ENCODE data around the gene FCAMR.

FCAMR gene

GRCh38 chr1:206958144-206958543 is 12.1 kb downstream of the FCAMR start:
- DNase-seq = no peak

- DNase-seq = no peak
Measured at GRCh38 chr1:206957639-206958038, 12.6 kb downstream of the FCAMR start.

GRCh38 chr1:206955476-206956451 is 14.5 kb downstream of the FCAMR start:
- no peak for DNase-seq

GRCh38 chr1:206954459-206955342 is 15.6 kb downstream of the FCAMR start:
- no peak for DNase-seq

GRCh38 chr1:206953626-206954025 is 16.6 kb downstream of the FCAMR start:
- DNase-seq = no peak

- DNase-seq = no peak
Measured at GRCh38 chr1:206953126-206953525, 17.1 kb downstream of the FCAMR start.

GRCh38 chr1:206952171-206952570 is 18.1 kb downstream of the FCAMR start:
- no peak for DNase-seq

- DNase-seq = peak; percentile 41
Measured at GRCh38 chr1:206951318-206952100, 18.8 kb downstream of the FCAMR start.

GRCh38 chr1:206949641-206950040 is 20.6 kb downstream of the FCAMR start:
- no peak for DNase-seq

GRCh38 chr1:206949208-206949607 is 21.1 kb downstream of the FCAMR start:
- DNase-seq = no peak

GRCh38 chr1:206947255-206947654 is 23.0 kb downstream of the FCAMR start:
- no peak for DNase-seq

GRCh38 chr1:206946261-206946660 is 24.0 kb downstream of the FCAMR start, which contains the start of gene PIGR:
Gene PIGR, minus strand, starts transcription at chr1:206946466. Its CDS starts 5,935 bp downstream, at chr1:206940531.
- DNase-seq = no peak

- DNase-seq = no peak
Measured at GRCh38 chr1:206945779-206946178, 24.5 kb downstream of the FCAMR start.

GRCh38 chr1:206944703-206945102 is 25.6 kb downstream of the FCAMR start:
- no peak for DNase-seq

- no peak for DNase-seq
Measured at GRCh38 chr1:206941766-206942418, 28.4 kb downstream of the FCAMR start.

GRCh38 chr1:206940588-206940936 is 29.7 kb downstream of the FCAMR start:
- DNase-seq = no peak

GRCh38 chr1:206939841-206940587 is 30.2 kb downstream of the FCAMR start:
- DNase-seq = no peak

GRCh38 chr1:206939131-206939530 is 31.1 kb downstream of the FCAMR start:
- DNase-seq = no peak

- no peak for DNase-seq
Measured at GRCh38 chr1:206937425-206937824, 32.8 kb downstream of the FCAMR start.

GRCh38 chr1:206935491-206936067 is 34.7 kb downstream of the FCAMR start:
- no peak for DNase-seq
